Astrocyte (in vitro differentiated cells and primary cell): ENCODE data around the gene PROB1.

ENCODE experiments used
- EZH2 ChIP-seq: IDR thresholded peaks from 2 replicates; pipeline ENCODE4 v1.6.1; 2012; ENCODE audit warnings: mild to moderate bottlenecking, low read length, inconsistent platforms; ENCODE audit not compliant: insufficient read depth
- TF ChIP-seq, protein P1 (sequence below): IDR thresholded peaks from 2 replicates; pipeline ENCODE4 v1.5.1; 2011; ENCODE audit warnings: low read depth, mild to moderate bottlenecking, inconsistent platforms, low read length, moderate library complexity; ENCODE audit not compliant: insufficient read depth

- TF ChIP-seq, protein P1, sequence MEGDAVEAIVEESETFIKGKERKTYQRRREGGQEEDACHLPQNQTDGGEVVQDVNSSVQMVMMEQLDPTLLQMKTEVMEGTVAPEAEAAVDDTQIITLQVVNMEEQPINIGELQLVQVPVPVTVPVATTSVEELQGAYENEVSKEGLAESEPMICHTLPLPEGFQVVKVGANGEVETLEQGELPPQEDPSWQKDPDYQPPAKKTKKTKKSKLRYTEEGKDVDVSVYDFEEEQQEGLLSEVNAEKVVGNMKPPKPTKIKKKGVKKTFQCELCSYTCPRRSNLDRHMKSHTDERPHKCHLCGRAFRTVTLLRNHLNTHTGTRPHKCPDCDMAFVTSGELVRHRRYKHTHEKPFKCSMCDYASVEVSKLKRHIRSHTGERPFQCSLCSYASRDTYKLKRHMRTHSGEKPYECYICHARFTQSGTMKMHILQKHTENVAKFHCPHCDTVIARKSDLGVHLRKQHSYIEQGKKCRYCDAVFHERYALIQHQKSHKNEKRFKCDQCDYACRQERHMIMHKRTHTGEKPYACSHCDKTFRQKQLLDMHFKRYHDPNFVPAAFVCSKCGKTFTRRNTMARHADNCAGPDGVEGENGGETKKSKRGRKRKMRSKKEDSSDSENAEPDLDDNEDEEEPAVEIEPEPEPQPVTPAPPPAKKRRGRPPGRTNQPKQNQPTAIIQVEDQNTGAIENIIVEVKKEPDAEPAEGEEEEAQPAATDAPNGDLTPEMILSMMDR, result no peak
- TF ChIP-seq EZH2, result no peak
These were observed 9.5 kb downstream of the PROB1 start for GRCh38 chr5:139385061-139386049.
